Cardiac fibroblast (primary cell): ENCODE data around the gene ASF1B.

ENCODE experiments used
- DNase-seq, 2 donors: peaks; one replicate each; pipeline versions ENCODE4 v3.0.0 to v3.0.0-alpha.2; 2010; ENCODE audit warnings: low read depth in 2 of 2
- H3K4me3 ChIP-seq, 2 donors: replicated peaks in 1 of 2; 1 replicate in 1 of 2; 2 replicates in 1 of 2; pipeline ENCODE4 v1.5.1; 2011; ENCODE audit warnings: low read depth in 2 of 2, low read length in 2 of 2, mild to moderate bottlenecking in 2 of 2, moderate library complexity in 1 of 2
- CTCF ChIP-seq: IDR thresholded peaks from one replicate; pipeline ENCODE4 v1.5.1; 2011; ENCODE audit warnings: low read depth, mild to moderate bottlenecking, low read length, inconsistent platforms

ASF1B gene

DNA sequence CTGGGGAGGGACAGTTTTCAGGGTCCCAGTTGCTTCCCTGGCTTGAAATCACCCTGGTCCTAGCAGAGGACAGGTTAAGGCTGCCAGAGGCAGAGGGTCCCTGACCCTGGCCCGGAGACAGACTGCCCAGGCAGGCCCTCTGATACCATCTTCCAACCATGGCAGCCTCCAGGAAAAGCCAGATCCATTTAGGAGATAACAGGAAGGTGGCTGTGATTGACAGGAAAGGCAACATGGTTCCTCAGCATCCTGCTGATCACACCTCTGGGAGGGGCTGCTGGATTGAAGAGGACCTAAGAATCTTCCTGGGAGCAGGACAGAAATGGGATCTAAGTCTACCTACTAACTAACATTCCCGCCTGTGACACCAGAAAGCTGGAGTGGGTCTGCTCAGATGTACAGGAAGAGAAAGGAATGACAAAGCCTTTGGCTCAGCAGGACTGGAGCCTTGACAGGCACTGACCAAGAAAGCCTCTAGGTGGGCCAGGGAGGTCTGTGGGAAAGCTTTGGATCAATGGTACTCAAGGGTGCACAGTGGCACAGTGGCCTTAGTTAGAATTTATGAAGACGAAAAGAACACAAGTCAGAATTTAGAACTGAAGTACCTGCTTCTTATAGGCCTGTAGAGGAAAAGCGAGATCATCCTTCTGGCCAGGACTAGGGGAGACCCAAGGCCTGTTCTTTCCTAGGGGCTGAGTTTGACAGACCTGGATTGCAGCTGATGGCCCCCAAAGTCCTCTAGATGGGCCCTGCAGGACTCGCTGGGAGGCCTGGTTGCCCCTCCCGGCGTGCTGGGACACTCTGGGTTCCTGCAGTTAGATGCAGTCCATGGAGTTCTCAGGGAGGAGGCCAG is 16.5 kb downstream of the ASF1B start:
- TF ChIP-seq CTCF: no peak
- no peak for DNase-seq
- no peak overlapping the region for H3K4me3 ChIP-seq

DNA sequence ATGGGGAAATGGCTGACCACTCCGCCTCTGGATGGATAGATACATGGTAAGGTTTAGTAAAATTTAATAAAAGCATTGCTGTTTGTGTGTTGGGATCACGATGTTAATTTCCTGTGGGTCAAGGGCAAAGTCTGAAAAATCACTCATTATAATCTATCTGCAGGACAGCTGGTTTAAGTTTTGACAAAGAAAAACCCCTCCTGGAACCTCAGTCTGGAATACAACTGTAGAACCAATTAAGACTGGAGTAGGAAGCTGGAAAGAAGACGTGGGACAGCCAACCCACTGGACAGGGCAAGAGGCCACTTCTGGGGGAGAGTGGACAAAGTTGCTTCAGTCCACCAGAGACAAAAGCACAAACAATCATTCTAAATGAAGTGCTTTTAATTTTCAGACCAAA is 17.2 kb downstream of the ASF1B start:
- no peak for TF ChIP-seq CTCF
- H3K4me3 ChIP-seq: no peak overlapping the region
- DNase-seq: no peak

GRCh38 chr19:14118165-14119051 is 18.0 kb downstream of the ASF1B start:
- H3K4me3 ChIP-seq: peak overlapping the region; percentile 39 to 51
- DNase-seq: peak; percentile 69 to 88
- no peak for TF ChIP-seq CTCF

DNA sequence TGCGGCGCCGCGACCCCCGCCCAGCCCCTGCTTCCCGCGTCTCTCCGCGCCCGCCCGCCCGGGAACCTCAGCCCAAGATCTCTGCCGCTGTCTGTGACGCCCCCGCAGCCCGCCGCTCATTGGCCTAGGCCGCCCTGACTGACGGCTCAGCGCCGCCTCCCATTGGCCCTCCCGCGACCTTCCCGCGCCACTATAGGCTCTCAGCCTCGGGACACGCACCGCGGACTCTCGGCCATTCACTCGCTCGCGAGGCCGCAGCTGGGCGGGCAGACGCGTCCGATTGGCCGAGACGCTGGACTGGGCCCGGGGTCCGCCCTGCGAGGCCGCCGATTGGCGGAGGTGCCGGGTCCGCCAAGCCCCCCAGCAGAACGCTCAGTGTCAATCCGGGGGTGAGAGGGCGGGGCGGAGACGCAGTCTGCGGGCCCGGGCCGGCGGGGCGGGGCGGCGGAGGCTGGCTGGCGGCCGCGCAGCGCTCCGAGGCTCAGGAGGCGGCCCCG is 18.7 kb downstream of the ASF1B start, which contains the start of gene PRKACA:
Gene PRKACA, minus strand, starts transcription at position 95 of the 497 bp plus-strand sequence. CDS start 215 bp downstream, outside the sequence.
- TF ChIP-seq CTCF: no peak
- peak; percentile 98 to 99 for DNase-seq
- H3K4me3 ChIP-seq: peak within 1 kb of the TSS; percentile 80 to 95

DNA sequence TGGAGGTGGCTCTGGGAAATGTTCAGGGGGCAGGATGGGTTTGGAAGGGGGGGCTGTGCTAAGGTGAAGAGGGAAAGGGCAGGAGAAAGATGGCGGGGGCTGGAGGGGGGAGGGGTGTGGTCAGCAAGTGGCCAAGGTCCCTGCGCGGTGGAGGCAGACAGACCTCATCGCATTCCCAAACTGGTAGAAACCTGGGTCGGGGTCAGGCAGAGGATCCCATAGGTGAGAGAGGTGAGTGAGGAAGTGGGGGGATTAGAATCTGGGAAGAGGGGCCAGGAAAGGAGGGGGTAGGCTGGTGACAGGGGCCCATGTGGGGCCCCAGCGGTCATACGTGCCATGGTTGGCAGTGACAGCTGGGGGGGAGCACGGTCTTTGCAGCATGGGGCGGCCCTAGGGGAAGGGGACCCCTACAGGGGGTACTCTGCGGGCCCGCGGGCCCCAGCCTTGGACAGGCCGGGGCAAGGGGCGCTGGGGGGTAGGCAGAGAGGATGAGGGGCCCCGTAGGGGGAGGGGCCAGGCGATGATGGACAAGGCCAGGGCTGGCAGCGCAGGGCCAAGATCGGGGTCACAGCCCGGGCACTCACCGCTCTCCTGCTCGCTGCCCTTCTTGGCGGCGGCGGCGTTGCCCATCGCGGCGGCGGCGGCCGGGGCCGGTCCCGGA is 19.3 kb downstream of the ASF1B start:
- H3K4me3 ChIP-seq: peak overlapping the region; percentile 80 to 95
- no peak for TF ChIP-seq CTCF
- no peak for DNase-seq

GRCh38 chr19:14116525-14116917 is 19.9 kb downstream of the ASF1B start:
- DNase-seq: no peak
- peak overlapping the region; percentile 80 to 95 for H3K4me3 ChIP-seq
- no peak for TF ChIP-seq CTCF
